Measurements from ENCODE around the gene HMGN4. TPM values are rescaled to one million over a fixed set of nuclear protein-coding genes. Genes with fewer than 3 reads are reported as not detected.

HMGN4 gene
- total and polyA plus RNA-seq, 9 of the 15 experiments (the other 6 are each of a cell fraction or from before 2014, with no cell fraction given): 35.4 to 134 (median 94.1) TPM

DNA sequence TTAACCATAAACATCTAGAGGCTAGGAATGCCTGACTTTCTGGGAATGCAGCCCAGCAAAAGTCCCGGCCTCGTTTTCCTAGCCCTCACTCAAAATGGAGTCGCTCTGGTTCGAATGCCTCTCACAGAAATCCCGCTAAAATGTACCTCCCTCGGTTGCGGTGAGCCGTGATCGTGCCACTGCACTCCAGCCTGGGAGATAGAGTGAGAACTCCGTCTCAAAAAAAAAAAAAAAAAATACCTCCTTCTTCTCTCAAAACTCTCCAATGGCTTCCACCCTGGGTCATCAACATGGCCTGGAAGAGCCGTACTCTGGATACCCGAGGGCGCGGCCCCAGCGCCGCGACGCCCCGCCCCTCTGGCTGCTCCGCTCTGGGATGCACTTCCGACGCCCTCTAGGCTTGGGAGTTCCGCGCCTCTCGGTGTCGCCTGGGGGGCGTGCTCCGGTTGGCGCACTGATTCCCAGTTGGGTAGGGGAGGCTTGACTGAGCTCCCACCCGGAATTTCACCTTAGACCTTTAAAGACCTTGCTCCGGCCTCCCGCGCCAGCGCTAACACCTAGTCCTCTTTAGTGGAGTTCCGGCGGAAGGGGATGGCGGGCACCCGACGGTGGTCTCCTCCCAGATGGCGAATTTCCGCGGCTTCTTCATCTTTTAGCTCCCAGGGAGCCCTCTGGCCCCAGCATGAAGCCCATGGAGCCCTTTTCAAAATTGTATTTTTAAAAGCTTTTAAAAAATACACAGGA lies 12.3 kb downstream of the HMGN4 start (continued):
- TF ChIP-seq MITF (IDR thresholded peaks at IDR 0.05): no peak
- TF ChIP-seq, protein P1, sequence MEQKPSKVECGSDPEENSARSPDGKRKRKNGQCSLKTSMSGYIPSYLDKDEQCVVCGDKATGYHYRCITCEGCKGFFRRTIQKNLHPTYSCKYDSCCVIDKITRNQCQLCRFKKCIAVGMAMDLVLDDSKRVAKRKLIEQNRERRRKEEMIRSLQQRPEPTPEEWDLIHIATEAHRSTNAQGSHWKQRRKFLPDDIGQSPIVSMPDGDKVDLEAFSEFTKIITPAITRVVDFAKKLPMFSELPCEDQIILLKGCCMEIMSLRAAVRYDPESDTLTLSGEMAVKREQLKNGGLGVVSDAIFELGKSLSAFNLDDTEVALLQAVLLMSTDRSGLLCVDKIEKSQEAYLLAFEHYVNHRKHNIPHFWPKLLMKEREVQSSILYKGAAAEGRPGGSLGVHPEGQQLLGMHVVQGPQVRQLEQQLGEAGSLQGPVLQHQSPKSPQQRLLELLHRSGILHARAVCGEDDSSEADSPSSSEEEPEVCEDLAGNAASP (IDR thresholded peaks at IDR 0.05): no peak
- peak; percentile 5; the same call in 1 of the 2 replicates for TF ChIP-seq CREM (IDR thresholded peaks at IDR 0.05; ENCODE audit: low read depth)
- TF ChIP-seq ARID1B (IDR thresholded peaks at IDR 0.05): no peak
- TF ChIP-seq RBBP5 (IDR thresholded peaks at IDR 0.05; ENCODE audit: borderline replicate concordance, insufficient read depth, low read length, poor library complexity, severe bottlenecking): no peak
- TF ChIP-seq POLR2B (IDR thresholded peaks at IDR 0.05; ENCODE audit: low read depth, partially characterized antibody): no peak
- 0 out of 2 replicates have a peak, but pooled peaks have one; percentile 63 for TF ChIP-seq MBD1 (CRISPR knock-in tag; IDR thresholded peaks at IDR 0.05)
- TF ChIP-seq RFX7 (CRISPR knock-in tag; IDR thresholded peaks at IDR 0.05): no peak
- no peak for TF ChIP-seq ZKSCAN1 (IDR thresholded peaks at IDR 0.05; ENCODE audit: low read depth, low read length)
- TF ChIP-seq IRF1 (CRISPR knock-in tag; IDR thresholded peaks at IDR 0.05; ENCODE audit: borderline replicate concordance): no peak
- no peak for TF ChIP-seq PCBP1 (IDR thresholded peaks at IDR 0.05; ENCODE audit: low read depth, low read length, poor library complexity, severe bottlenecking)
- TF ChIP-seq CBFA2T3 (IDR thresholded peaks at IDR 0.05): no peak
- TF ChIP-seq ZNF778 (CRISPR knock-in tag; IDR thresholded peaks at IDR 0.05): no peak
- peak; percentile 89 for TF ChIP-seq DDX20 (tag; IDR thresholded peaks at IDR 0.05; ENCODE audit: low read depth)
- TF ChIP-seq FIP1L1 (IDR thresholded peaks at IDR 0.05; ENCODE audit: low read depth, low read length, poor library complexity, severe bottlenecking): no peak
- no peak for TF ChIP-seq NR3C1 (CRISPR knock-in tag; IDR thresholded peaks at IDR 0.05)
- TF ChIP-seq SAFB (IDR thresholded peaks at IDR 0.05; ENCODE audit: borderline replicate concordance, low read depth, low read length): no peak; the same call in 1 of the 2 replicates
- peak; percentile 76; the same call in 1 of the 2 replicates for TF ChIP-seq ZNF644 (tag; IDR thresholded peaks at IDR 0.05; ENCODE audit: low read depth)

Measured in K562 (cell line).